H1 (cell line): ENCODE data around the gene IFI27L1. TPM values are rescaled to one million over a fixed set of nuclear protein-coding genes. Genes with fewer than 3 reads are reported as not detected.
"Not testable (repeated sequence)": the region's sequence is repeated elsewhere in the genome, so short reads cannot be mapped to it uniquely, and the experiment has no call there.

Source experiments
- CTCF ChIA-PET: fragments of 300-600 bp; sonication (Branson Sonifier 250); formaldehyde crosslinking; loops from one replicate; lab custom pipeline; 2021; ENCODE audit not compliant: partially characterized antibody; lab: Charles Lee
- POLR2A ChIA-PET: fragments of 300-600 bp; sonication (Branson Sonifier 250); formaldehyde crosslinking; loops from one replicate; lab custom pipeline; 2021; ENCODE audit warnings: inconsistent platforms; ENCODE audit not compliant: partially characterized antibody; lab: Charles Lee
- DNase-seq, 2 experiments: peaks; one replicate each; pipeline versions ENCODE4 v3.0.0 to v3.0.0-alpha.2; 2010 to 2022; ENCODE audit warnings: low spot score in 2 of 2, low read depth in 1 of 2, mixed read lengths in 1 of 2
- FAIRE-seq: peaks from 2 replicates; lab custom pipeline; 2011; peaks lifted over from hg19 to GRCh38; lab: Jason Lieb, UNC
- H2AFZ ChIP-seq: 2 replicates; pipeline ENCODE4 v1.8.1; 2012; ENCODE audit warnings: low read length, inconsistent platforms
- H2AK5ac ChIP-seq: 2 replicates; pipeline ENCODE4 v1.6.1; 2013; ENCODE audit warnings: low read depth, low read length
- H2BK120ac ChIP-seq: replicated peaks from 2 replicates; pipeline ENCODE3; 2013; ENCODE audit warnings: low read depth, low read length, inconsistent platforms
- H2BK12ac ChIP-seq: 2 replicates; pipeline ENCODE4 v1.6.1; 2013; ENCODE audit warnings: low read depth, low read length
- H2BK15ac ChIP-seq: 2 replicates; pipeline ENCODE4 v1.6.1; 2013; ENCODE audit warnings: low read length
- H2BK20ac ChIP-seq: 2 replicates; pipeline ENCODE4 v1.6.1; 2013; ENCODE audit warnings: low read length
- H2BK5ac ChIP-seq: 2 replicates; pipeline ENCODE4 v1.6.1; 2013; ENCODE audit warnings: low read depth, low read length
- H3K14ac ChIP-seq: 2 replicates; pipeline ENCODE4 v1.6.1; 2013; ENCODE audit warnings: inconsistent platforms; ENCODE audit not compliant: insufficient read length
- H3K18ac ChIP-seq: 2 replicates; pipeline ENCODE4 v1.6.1; 2013; ENCODE audit warnings: low read length; ENCODE audit errors: extremely low read depth
- H3K23ac ChIP-seq: 2 replicates; pipeline ENCODE4 v1.6.1; 2013; ENCODE audit warnings: inconsistent platforms; ENCODE audit not compliant: insufficient read length
- H3K23me2 ChIP-seq: 2 replicates; pipeline ENCODE4 v1.6.1; 2013; ENCODE audit warnings: low read depth, low read length
- H3K27ac ChIP-seq: 2 replicates; pipeline ENCODE4 v1.6.1; 2011; ENCODE audit warnings: low read depth, low read length, inconsistent platforms
- H3K27me3 ChIP-seq, 4 experiments: replicated peaks in 1 of 4; 1 replicate in 1 of 4; 2 replicates in 3 of 4; pipeline versions ENCODE4 v1.6.1 to v1.8.1; 2011 to 2013; ENCODE audit warnings: low read length in 3 of 4, mild to moderate bottlenecking in 3 of 4, inconsistent platforms in 2 of 4, mixed read lengths in 2 of 4, moderate library complexity in 1 of 4; ENCODE audit not compliant: control insufficient read depth in 3 of 4, insufficient read depth in 3 of 4; ENCODE audit errors: extremely low read depth in 1 of 4
- H3K36me3 ChIP-seq, 4 experiments: 2 replicates each; pipeline versions ENCODE4 v1.6.1 to v1.8.1; 2011 to 2013; ENCODE audit warnings: mild to moderate bottlenecking in 4 of 4, low read length in 3 of 4, moderate library complexity in 2 of 4, control low read depth in 1 of 4, inconsistent platforms in 1 of 4; ENCODE audit not compliant: insufficient read depth in 4 of 4, control insufficient read depth in 2 of 4
- H3K4ac ChIP-seq: replicated peaks from 2 replicates; pipeline ENCODE3; 2013; ENCODE audit warnings: low read length, low read depth, mixed read lengths, inconsistent platforms; ENCODE audit not compliant: insufficient read length
- H3K4me1 ChIP-seq, 4 experiments: replicated peaks in 1 of 4; 1 replicate in 1 of 4; 2 replicates in 3 of 4; pipeline versions ENCODE4 v1.6.1 to v1.8.1; 2011 to 2013; ENCODE audit warnings: low read length in 3 of 4, inconsistent platforms in 2 of 4, mixed read lengths in 1 of 4; ENCODE audit not compliant: insufficient read depth in 4 of 4, control insufficient read depth in 3 of 4
- H3K4me2 ChIP-seq, 2 experiments: 2 replicates each; pipeline versions ENCODE4 v1.6.1 to v1.8.1; 2011 to 2013; ENCODE audit warnings: low read depth in 2 of 2, low read length in 2 of 2, control low read depth in 1 of 2, inconsistent platforms in 1 of 2, mild to moderate bottlenecking in 1 of 2; ENCODE audit not compliant: insufficient read depth in 1 of 2
- H3K4me3 ChIP-seq, 4 experiments: fragments of 200-600, 300-600 bp in 1 of 4; sonication (generic), shearing (Covaris generic), sonication (Bioruptor Twin) in 1 of 4; 2 replicates each; pipeline versions ENCODE4 v1.5.1 to v1.8.1; 2011 to 2016; ENCODE audit warnings: low read length in 4 of 4, low read depth in 3 of 4, control low read depth in 2 of 4, inconsistent platforms in 2 of 4, mild to moderate bottlenecking in 2 of 4, mixed read lengths in 1 of 4, moderate library complexity in 1 of 4; ENCODE audit not compliant: insufficient read depth in 2 of 4; ENCODE audit errors: extremely low read depth in 1 of 4
- H3K56ac ChIP-seq: replicated peaks from 2 replicates; pipeline ENCODE3; 2013; ENCODE audit warnings: low read depth, mild to moderate bottlenecking, mixed read lengths, low read length, inconsistent platforms; ENCODE audit not compliant: insufficient read length
- H3K79me1 ChIP-seq: 2 replicates; pipeline ENCODE4 v1.6.1; 2013; ENCODE audit warnings: low read depth, low read length, control low read depth
- H3K79me2 ChIP-seq, 2 experiments: 2 replicates each; pipeline versions ENCODE4 v1.6.1 to v1.8.1; 2012 to 2013; ENCODE audit warnings: low read length in 2 of 2, mild to moderate bottlenecking in 2 of 2, inconsistent platforms in 1 of 2; ENCODE audit not compliant: insufficient read depth in 2 of 2, control insufficient read depth in 1 of 2
- H3K9ac ChIP-seq, 4 experiments: replicated peaks in 1 of 4; 1 replicate in 1 of 4; 2 replicates in 3 of 4; pipeline versions ENCODE4 v1.6.1 to v1.8.1; 2011 to 2013; ENCODE audit warnings: low read depth in 3 of 4, low read length in 3 of 4, control low read depth in 2 of 4, mild to moderate bottlenecking in 2 of 4, moderate library complexity in 2 of 4, inconsistent platforms in 1 of 4; ENCODE audit errors: extremely low read depth in 1 of 4
- H3K9me3 ChIP-seq, 2 experiments: 2 replicates each; pipeline versions ENCODE4 v1.6.1 to v1.8.1; 2012 to 2013; ENCODE audit warnings: mild to moderate bottlenecking in 2 of 2, moderate library complexity in 2 of 2, control low read depth in 1 of 2, inconsistent platforms in 1 of 2, low read depth in 1 of 2, low read length in 1 of 2, mixed read lengths in 1 of 2; ENCODE audit not compliant: insufficient read depth in 2 of 2
- H4K20me1 ChIP-seq, 2 experiments: replicated peaks in 1 of 2; 2 replicates each; pipeline versions ENCODE3 to v1.8.1; 2011 to 2013; ENCODE audit warnings: inconsistent platforms in 2 of 2, low read length in 2 of 2, mild to moderate bottlenecking in 1 of 2; ENCODE audit not compliant: insufficient read depth in 2 of 2, control insufficient read depth in 1 of 2
- H4K5ac ChIP-seq: 2 replicates; pipeline ENCODE4 v1.6.1; 2013; ENCODE audit warnings: low read length, low read depth, mixed read lengths, inconsistent platforms; ENCODE audit not compliant: insufficient read length
- H4K8ac ChIP-seq: 2 replicates; pipeline ENCODE4 v1.8.0; 2013; ENCODE audit warnings: mild to moderate bottlenecking, moderate library complexity, low read length, inconsistent platforms; ENCODE audit not compliant: insufficient read depth; ENCODE audit errors: extremely low read depth
- H4K91ac ChIP-seq: replicated peaks from 2 replicates; pipeline ENCODE3; 2013; ENCODE audit warnings: low read length, mixed read lengths, inconsistent platforms; ENCODE audit not compliant: insufficient read length
- WGBS, 2 experiments: shearing (Covaris generic) in 1 of 2; methylation state at CpG; one replicate each; pipeline versions ENCODE4 v1.1.6 to v1.1.7; 2013 to 2015; ENCODE audit warnings: low lambda C conversion rate in 2 of 2, mixed read lengths in 2 of 2, inconsistent platforms in 1 of 2, low coverage in 1 of 2, missing lambda C conversion rate in 1 of 2; ENCODE audit not compliant: insufficient replicate concordance in 2 of 2, insufficient coverage in 1 of 2, insufficient read length in 1 of 2; ENCODE audit errors: extremely low coverage in 1 of 2, missing lambda C conversion rate in 1 of 2; 5-methylcytosine and 5-hydroxymethylcytosine counted together
- polyA plus RNA-seq, 7 experiments: library from polyadenylated mRNA; depleted of rRNA in 3 of 7; stranded (reverse) in 5 of 7; unstranded in 2 of 7; fragments of >200 nt in 5 of 7; fragments of 200-250 nt in 2 of 7; gene quantifications; 1 replicate in 5 of 7; 2 replicates in 1 of 7; 4 replicates in 1 of 7; pipeline versions ENCODE4 v1.2.1 to v1.2.3, GENCODE V29; 2011 to 2013; ENCODE audit warnings: missing spikeins in 2 of 7, mixed read lengths in 2 of 7
- total RNA-seq: library from RNA; stranded (reverse); fragmentation: NEBNext Ultra II Directional; extraction: Animal tissue kit (Norgen Biotek cat#: 25700); gene quantifications from 2 replicates; pipeline ENCODE4 v1.2.1, GENCODE V29; 2021

IFI27L1 gene
- total and polyA plus RNA-seq, 2 of the 8 experiments (the other 6 are each of a cell fraction or from before 2014, with no cell fraction given), result 21.2 to 30.5 TPM

DNA sequence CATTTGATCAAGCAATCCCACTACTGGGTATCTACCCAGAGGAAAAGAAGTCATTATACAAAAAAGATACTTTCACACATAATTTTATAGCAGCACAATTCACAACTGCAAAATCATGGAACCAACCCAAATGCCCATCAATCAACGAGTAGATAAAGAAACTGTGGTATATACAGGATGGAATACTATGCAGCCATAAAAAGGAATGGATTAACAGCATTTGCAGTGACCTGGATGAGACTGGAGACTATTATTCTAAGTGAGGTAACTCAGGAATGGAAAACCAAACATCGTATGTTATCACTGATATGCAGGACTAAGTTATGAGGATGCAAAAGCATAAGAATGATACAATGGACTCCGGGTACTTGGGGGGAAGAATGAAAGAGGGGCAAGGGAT is 9.0 kb upstream of the IFI27L1 start:
- H3K9me3 ChIP-seq, H3K18ac ChIP-seq, DNase-seq, H2BK120ac ChIP-seq, H4K5ac ChIP-seq, CTCF ChIA-PET, H3K23ac ChIP-seq, H2AK5ac ChIP-seq, H4K8ac ChIP-seq, H3K4me2 ChIP-seq, H2AFZ ChIP-seq, H2BK5ac ChIP-seq, H3K4me3 ChIP-seq, H3K23me2 ChIP-seq, H2BK12ac ChIP-seq, H3K27me3 ChIP-seq, FAIRE-seq, H3K4ac ChIP-seq, POLR2A ChIA-PET, H4K91ac ChIP-seq, H3K4me1 ChIP-seq, H2BK20ac ChIP-seq, H3K9ac ChIP-seq, H3K27ac ChIP-seq, H3K14ac ChIP-seq, H4K20me1 ChIP-seq, H3K79me1 ChIP-seq, H2BK15ac ChIP-seq, H3K56ac ChIP-seq: not testable (repeated sequence)
- WGBS, 2 experiments, result 91% methylated on average over 3 of the region's 3 CpGs; no CpG with 5 or more reads in 1 of the 2 experiments
- Histone ChIP-seq H3K36me3 (peaks cover 0 to 16% (median 4%) of the 10 kb centered on the region in 4 experiments; a peak in 5 of 8 replicates), H3K79me2 (peaks cover 6 to 95% of the 10 kb centered on the region in 2 experiments)
